NCI-H1048 (cell line): Measurements from ENCODE around the gene THBS2.
"Not testable (repeated sequence)": the region's sequence is repeated elsewhere in the genome, so short reads cannot be mapped to it uniquely, and the experiment has no call there.

Experiments
- DNase-seq: peaks from one replicate; lab custom pipeline; 2025; lab: John Stamatoyannopoulos, UW

THBS2 gene

GRCh38 chr6:169253337-169254238 lies at the start of gene THBS2:
TSS of gene THBS2 (minus strand) at chr6:169253846. CDS start at chr6:169250784, 3,062 bp downstream.
- DNase-seq, result no peak

DNA sequence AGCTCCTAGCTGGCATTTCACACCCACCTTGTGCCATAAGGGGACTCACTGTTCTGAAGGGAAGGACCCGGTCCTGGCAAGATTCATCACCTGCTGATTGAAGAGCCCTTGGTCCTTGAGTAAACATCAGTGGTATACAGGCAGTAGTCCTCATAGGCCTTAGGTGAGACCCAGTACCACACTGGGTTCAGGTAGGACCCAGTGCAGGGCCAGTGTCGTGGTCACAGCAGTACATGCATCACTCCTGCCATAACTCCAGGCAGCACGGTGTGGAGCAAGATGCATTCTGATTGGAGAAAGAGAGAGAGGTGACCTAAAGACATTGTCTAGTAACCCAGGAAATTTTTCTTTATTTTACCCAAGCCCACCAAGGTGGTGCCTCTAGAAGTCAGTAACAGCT lies 49.1 kb upstream of the THBS2 start:
- no peak for DNase-seq

DNA sequence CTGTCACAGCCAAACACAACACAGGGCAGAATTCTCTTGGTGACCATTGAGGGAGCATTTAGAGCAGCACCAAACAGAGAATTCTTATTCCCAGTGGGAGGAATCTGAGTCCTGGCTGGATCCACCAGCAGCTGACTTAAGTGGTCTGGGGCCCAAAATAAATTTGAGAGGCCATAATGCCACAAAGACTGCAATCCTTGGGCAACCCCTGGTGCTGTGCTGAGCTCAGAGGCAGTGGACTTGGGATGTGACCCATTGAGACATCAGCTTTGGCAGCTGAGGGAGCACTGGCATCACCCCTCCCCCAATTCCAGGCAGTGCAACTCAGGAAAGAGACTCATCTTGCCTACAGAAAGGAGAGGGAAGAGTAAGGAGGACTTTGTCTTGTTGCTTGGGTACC lies 48.6 kb upstream of the THBS2 start:
- DNase-seq, result no peak

DNA sequence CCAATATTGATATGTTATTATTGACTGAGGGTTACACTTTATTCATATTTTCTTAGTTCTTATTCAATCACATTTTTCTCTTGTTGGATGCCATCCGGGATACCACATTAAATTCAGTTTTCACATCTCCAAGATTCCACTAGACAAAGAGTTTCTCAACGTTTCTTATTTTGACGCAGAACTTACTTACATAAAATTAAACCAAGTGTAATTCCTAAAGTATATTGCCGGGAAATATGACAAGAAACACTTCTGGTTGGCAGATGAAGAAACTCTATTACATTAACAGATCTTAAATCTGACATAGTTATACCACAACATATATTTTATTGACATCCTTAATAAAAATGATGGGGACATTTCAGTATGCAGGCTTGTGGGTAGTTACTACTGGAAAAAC lies 47.3 kb upstream of the THBS2 start:
- no peak for DNase-seq

- DNase-seq, result not testable (repeated sequence)
Measured at GRCh38 chr6:169298626-169299025, 45.0 kb upstream of the THBS2 start.

DNA sequence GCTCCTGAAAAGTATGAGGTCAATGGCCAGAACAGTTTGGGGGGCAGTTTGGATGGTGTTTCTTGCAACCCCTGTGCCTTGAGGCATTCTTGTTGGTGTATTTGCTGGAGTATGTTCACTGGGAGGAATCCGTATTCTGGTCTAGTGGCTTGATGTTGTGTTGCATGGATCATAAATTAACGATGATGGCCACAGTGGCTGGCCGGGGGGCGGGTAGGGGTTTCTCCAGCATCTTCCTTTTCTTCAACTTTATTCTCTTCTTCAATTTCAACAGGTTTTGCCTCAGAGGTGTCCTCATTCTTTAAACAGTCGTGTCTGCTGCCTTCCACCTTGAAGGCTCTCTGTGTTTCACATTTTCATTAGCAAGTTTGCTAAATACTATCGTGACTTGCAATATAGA lies 43.0 kb upstream of the THBS2 start:
- no peak for DNase-seq

DNA sequence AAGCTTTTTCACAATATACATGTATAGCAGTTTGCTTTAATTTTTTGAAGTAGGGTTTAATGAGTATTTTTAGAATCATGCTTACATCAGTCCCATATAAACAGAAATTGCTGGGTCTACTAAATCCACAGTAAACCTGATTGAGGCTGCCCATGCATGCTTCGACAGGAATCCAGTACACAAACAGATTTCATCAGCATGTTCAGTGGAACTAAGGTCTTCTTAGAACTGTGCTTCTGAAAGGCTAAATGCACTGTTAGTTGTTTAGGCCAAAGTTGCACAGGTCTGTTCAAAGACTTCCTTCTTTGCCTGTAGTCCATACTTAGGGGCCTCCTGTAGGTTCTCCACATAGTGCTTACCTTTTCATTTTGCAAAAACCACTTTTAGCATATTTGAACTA lies 42.5 kb upstream of the THBS2 start:
- DNase-seq, result no peak

DNA sequence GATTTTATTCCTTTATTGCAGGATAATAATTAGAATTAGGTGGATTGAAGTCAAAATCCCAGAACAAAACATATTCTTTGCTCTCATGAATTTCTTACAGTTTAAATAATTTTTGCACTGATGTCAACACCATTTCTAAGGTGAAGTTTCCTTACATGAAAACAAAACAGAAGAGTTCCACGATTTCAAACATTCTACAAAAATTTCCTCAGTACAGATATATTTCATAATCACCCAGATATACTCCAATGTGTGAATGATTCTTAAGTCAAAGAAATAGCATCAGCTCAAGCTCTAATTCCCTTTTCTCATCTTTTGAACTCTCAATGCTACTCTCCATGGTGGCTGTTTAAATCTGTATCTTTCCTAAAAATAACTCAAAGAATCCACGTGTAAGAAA lies 39.5 kb upstream of the THBS2 start:
- no peak for DNase-seq

GRCh38 chr6:169292338-169293124 lies 38.9 kb upstream of the THBS2 start:
- no peak for DNase-seq

GRCh38 chr6:169291646-169292337 lies 38.1 kb upstream of the THBS2 start:
- DNase-seq, result no peak

- no peak for DNase-seq
Measured at GRCh38 chr6:169291148-169291547, 37.5 kb upstream of the THBS2 start.

DNA sequence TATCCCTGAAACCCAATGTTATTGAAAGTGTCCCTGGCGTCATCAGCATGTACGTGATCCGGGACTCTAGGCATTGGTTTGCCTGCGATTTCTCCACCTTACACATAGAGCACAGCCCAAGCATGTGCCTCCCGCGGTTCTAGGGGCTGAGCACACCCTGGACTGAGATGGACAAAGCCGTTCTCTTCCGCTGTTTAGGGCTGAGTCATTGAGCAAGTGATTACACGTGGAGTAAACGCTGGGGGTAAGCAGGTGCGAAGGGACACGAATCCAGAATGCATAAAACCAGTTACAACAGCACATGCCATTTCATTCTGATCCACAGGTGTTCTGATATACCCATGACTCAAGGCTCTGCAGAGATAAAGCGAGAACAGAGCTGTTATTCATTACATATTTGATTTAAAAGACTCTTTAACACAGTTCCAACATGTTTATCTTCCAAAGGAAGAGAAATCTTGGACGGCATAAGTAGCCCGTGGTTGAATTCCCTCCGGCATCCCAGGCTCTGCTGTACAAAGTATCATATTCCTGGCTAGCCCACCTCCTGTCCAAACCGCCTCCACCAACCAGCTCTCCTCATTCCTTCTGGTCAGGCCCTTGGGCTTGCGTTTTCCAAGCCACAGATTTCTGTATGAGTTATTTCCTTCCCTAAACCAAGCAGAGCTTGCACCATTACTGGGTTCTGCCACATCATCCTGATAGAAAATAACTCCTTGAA lies 36.1 kb upstream of the THBS2 start:
- DNase-seq, result no peak

- no peak for DNase-seq
Measured at GRCh38 chr6:169289257-169289618, 35.6 kb upstream of the THBS2 start.

- no peak for DNase-seq
Measured at GRCh38 chr6:169288591-169288990, 34.9 kb upstream of the THBS2 start.

GRCh38 chr6:169287675-169288074 lies 34.0 kb upstream of the THBS2 start:
- no peak for DNase-seq

DNA sequence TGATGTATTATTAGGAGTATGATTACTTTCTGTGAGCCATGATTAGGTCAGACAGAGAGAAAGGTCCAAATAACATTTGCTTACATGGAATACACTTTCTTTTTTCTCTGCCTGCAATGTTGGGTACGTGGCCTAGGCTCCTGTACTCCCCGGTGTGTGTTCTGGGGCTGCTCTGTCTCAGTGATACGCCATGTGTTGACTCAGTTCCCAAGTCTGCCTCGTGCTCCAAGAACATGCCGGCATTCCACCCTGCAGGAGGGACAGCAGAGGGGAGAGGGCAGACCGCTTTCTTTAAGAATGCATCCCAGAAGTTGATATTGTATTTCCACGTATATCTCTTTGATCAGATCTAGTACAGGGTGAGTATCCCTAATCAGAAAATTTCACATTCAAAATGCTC lies 33.3 kb upstream of the THBS2 start:
- DNase-seq, result no peak

DNA sequence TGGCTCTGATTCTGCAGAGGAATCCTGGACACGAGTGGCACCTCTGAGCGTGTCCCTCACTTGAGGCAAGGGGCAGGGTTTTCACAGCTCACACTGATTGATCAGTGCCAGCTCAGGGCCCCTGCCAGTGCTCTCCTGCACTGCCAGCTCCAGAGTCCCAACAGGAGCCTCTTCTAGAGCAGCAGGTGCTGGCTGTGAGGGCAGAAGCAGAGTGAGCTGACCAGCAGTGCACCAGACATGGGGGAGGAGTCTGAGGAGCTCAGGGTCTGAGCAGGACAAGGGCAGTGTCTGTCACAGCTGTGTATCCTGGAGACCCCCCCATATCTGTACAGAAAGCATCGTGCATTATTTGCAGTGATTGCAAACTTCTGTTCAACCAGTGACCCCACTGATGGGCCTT lies 31.5 kb upstream of the THBS2 start:
- DNase-seq, result no peak

DNA sequence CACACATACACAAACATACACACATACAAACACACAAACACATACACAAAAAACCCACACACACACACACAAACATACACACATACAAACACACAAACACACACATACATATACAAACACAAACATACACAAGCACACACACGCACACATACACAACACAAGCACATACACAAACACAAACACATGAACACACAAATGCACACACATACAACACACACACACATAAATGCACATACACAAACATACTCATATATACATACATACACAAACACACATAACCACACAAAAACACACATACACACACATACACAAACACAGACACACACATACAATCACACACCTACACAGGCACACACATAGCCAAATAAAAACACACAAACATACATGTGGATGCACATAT lies 30.3 kb upstream of the THBS2 start:
- DNase-seq, result no peak

- no peak for DNase-seq
Measured at GRCh38 chr6:169282043-169282442, 28.4 kb upstream of the THBS2 start.

DNA sequence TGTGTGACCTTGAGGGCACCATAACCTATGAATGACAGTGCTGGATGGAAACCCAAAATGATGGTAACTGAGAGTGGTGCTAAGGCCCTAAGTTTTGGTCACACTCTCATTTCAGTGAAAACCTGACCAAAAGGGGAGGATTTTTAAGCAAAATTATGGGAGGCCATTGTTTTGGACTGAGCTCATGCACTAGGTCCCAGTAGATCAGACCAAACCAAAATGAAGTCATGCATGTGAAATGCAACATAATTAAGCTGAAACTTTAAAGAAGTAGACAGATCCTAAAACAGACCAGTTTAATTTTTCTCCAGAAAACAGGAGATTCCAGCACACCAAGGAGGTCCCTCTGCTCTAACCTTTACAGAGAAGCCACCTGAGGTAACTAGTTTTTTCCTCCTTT lies 24.0 kb upstream of the THBS2 start:
- no peak for DNase-seq

DNA sequence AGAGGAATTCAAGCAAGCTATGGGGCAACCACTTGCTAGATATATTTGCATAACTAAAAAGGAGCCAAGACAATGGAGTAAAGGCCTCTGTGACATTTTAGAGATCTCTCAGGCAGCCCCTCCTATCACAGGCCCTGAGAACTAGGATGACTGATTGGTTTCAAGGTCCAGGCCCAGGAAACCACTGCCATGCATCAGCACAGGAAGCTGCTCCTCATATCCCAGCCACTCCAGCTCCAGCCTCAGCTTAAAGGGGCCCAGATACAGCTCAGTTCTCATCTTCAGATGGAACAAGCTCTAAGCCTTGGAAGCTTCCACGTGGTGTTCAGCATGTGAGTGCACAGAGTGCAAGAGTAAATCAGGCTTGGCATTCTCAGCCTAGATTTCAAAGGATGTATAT lies 21.1 kb upstream of the THBS2 start:
- no peak for DNase-seq

- DNase-seq, result no peak
Measured at GRCh38 chr6:169273511-169273910, 19.9 kb upstream of the THBS2 start.
